GM18868 (cell line): ENCODE data around the gene MADD.

ENCODE experiments used
- ATAC-seq: cut with Tn5 transposase; IDR thresholded peaks from one replicate; pipeline ENCODE4 v1.9.1; 2021; ENCODE audit warnings: mild to moderate bottlenecking, moderate library complexity; ENCODE audit not compliant: unreplicated experiment

Gene MADD

GRCh38 chr11:47378010-47378835, 108.3 kb downstream of the MADD start, which contains the start of gene SPI1:
Gene SPI1, minus strand, starts transcription at chr11:47378547. Its CDS starts 194 bp downstream, at chr11:47378353.
- ATAC-seq: peak; percentile 82

- ATAC-seq: no peak
Observed at GRCh38 chr11:47378836-47379170, 108.9 kb downstream of the MADD start.

- no peak for ATAC-seq
Observed at GRCh38 chr11:47379317-47379716, 109.4 kb downstream of the MADD start.
